ENCODE results near the gene ARHGAP21. TPM values are rescaled to one million over a fixed set of nuclear protein-coding genes. Genes with fewer than 3 reads are reported as not detected.

The ARHGAP21 gene
- total RNA-seq, 1 experiment from 2014 or later: 52.6 TPM

DNA sequence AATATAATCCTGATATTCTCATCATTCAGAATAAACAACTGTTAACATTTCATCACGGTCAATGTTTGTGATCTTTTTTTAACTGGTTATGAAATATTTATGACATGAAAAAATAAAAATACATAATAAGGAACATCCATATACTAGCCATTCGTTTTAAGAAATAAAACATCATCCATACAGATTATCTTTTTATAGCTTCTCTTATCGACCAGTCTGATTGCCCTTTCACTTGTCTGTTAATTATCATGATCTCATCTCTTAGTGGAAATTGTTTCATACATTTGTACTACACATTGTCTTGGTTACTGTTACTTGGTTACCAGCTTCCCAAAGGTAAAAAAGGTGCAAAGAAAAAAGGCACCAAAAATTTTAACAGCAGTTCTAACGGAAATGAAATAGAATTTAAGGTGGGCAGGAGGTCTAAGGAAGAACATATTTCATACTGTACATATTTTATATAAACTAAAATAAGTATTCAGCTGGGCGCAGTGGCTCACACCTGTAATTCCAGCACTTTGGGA lies 8.4 kb downstream of the ARHGAP21 start:
- TF ChIP-seq EZH2phosphoT487 (IDR thresholded peaks at IDR 0.05; ENCODE audit: borderline replicate concordance, low read length): no peak
- no peak for TF ChIP-seq CTCF (conservative IDR thresholded peaks at IDR 0.05; ENCODE audit: low read depth, low read length)
- no peak for TF ChIP-seq EZH2 (IDR thresholded peaks at IDR 0.05; ENCODE audit: low read length, unreplicated experiment)
- H3K27ac ChIP-seq (ENCODE audit: low read length): no peak overlapping the region
- H2AFZ ChIP-seq (ENCODE audit: low read length): no peak overlapping the region
- peaks cover 19% of the 10 kb centered on the region for H4K20me1 ChIP-seq (ENCODE audit: low read length)
- H3K9me3 ChIP-seq (ENCODE audit: low read length): no peaks in the 10 kb centered on the region
- no peaks in the 10 kb centered on the region for H3K36me3 ChIP-seq (ENCODE audit: low read depth, low read length)
- no peaks in the 10 kb centered on the region for H3K9me2 ChIP-seq (replicated peaks; ENCODE audit: low read length)
- POLR2A ChIA-PET (ENCODE audit: unreplicated experiment): no interaction called here
- no peaks in the 10 kb centered on the region for H3K27me3 ChIP-seq (ENCODE audit: low read length)
- intact Hi-C loops (cut with micrococcal nuclease): no loop called here
- H3F3A ChIP-seq (ENCODE audit: low read length, unreplicated experiment): no peaks in the 10 kb centered on the region
- CTCF ChIA-PET: no interaction called here
- no peak overlapping the region for H3K4me3 ChIP-seq (ENCODE audit: low read length)
- H3K4me2 ChIP-seq (ENCODE audit: low read length): no peak overlapping the region
- peaks cover 98% of the 10 kb centered on the region for H3K79me2 ChIP-seq (ENCODE audit: low read length)
- DNase-seq: no peak
- no TSS peak for BruUV-seq (replicated peaks)
- ATAC-seq: no peak
- H3K4me1 ChIP-seq (ENCODE audit: insufficient read depth, low read length): peaks cover 44% of the 10 kb centered on the region
- H3K9ac ChIP-seq (ENCODE audit: low read length): no peak overlapping the region

GRCh38 chr10:24713086-24713485 lies 10.6 kb downstream of the ARHGAP21 start:
- CTCF ChIA-PET: no interaction called here
- peaks cover 6% of the 10 kb centered on the region; the same call in 1 of the 2 replicates for H4K20me1 ChIP-seq (ENCODE audit: low read length)
- peak; percentile 89 for ATAC-seq

More at GRCh38 chr10:24713086-24713485, 10.6 kb downstream of the ARHGAP21 start:
- Histone ChIP-seq H3K9ac (ENCODE audit: low read length) (0 out of 2 replicates have a peak overlapping the region, but pooled peaks have one; percentile 3), H3K36me3 (ENCODE audit: low read depth, low read length) (no peaks in the 10 kb centered on the region), H3F3A (ENCODE audit: low read length, unreplicated experiment) (no peaks in the 10 kb centered on the region), H3K4me1 (ENCODE audit: insufficient read depth, low read length) (peaks cover 33% of the 10 kb centered on the region), H2AFZ (ENCODE audit: low read length) (no peak overlapping the region), H3K4me2 (ENCODE audit: low read length) (peak overlapping the region; percentile 77), H3K27me3 (ENCODE audit: low read length) (no peaks in the 10 kb centered on the region), H3K9me2 (replicated peaks; ENCODE audit: low read length) (no peaks in the 10 kb centered on the region), H3K27ac (ENCODE audit: low read length) (peak overlapping the region; percentile 70), H3K79me2 (ENCODE audit: low read length) (peaks cover 98% of the 10 kb centered on the region), H3K9me3 (ENCODE audit: low read length) (no peaks in the 10 kb centered on the region), H3K4me3 (ENCODE audit: low read length) (peak overlapping the region; percentile 32; the same call in 1 of the 2 replicates)
- BruUV-seq (replicated peaks): no TSS peak
- POLR2A ChIA-PET (ENCODE audit: unreplicated experiment): no interaction called here
- TF ChIP-seq EZH2phosphoT487 (IDR thresholded peaks at IDR 0.05; ENCODE audit: borderline replicate concordance, low read length): no peak
- TF ChIP-seq EZH2 (IDR thresholded peaks at IDR 0.05; ENCODE audit: low read length, unreplicated experiment): no peak
- no peak for TF ChIP-seq CTCF (conservative IDR thresholded peaks at IDR 0.05; ENCODE audit: low read depth, low read length)
- peak; percentile 41 for DNase-seq
- intact Hi-C loops (cut with micrococcal nuclease): no loop called here
